Stimulated activated CD4-positive, alpha-beta T cell treated with anti-CD3 and anti-CD28 coated beads, TNF-alpha, amount 100 ng/mL, for 1 hour (primary cell): ENCODE data around the gene CIROP.
A peak's percentile ranks its signal among the peaks of the same experiment; 100 is the strongest.
"Not testable (repeated sequence)": the region's sequence is repeated elsewhere in the genome, so short reads cannot be mapped to it uniquely, and the experiment has no call there.

Experiments
- DNase-seq, 3 donors: peaks; one replicate each; pipeline ENCODE4 v3.0.0-alpha.2; 2020; ENCODE audit warnings: low read depth in 3 of 3, low spot score in 1 of 3

Gene CIROP

GRCh38 chr14:23114120-23114458, 9.3 kb upstream of the CIROP start:
- no peak for DNase-seq

GRCh38 chr14:23113431-23114119, 8.8 kb upstream of the CIROP start:
- DNase-seq = no peak

DNA sequence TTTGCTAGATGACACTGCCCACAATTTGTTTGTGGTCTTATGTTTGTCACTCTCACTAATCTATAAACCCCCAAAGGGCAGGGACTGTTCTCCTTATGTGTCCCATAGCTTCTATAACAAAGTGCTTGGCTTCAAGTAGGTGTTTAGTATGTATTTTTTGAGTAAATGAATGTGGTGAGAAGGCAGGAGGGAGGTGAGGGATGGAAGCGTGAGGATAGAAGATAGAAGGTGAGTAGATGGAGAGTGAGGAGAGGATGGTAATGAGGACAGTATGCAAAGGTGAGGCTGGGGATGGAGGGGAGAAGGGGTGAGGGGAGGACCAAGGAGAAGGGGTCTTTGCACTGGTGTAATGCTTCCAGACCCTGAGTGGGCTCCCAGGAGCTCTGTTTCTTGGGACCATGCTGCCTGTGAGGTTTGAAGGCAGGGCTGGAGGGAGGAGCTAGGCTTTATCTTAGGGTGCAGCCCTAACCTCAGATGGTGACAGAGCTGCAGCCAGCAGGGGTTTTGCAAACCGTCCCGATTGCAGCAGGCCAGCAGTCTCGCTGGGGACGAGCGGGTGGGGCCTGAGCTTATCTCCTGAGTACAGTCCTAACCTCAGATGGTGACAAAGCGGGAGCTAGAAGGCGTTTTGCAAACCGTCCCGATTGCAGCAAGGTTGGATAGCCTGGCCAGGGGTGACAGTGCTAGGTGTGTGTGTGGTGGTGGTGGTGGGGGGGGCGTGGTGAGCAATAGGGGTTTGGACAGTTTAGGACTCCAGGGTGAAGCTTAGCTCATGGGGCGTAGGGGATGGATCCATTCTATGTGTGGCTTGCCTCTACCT, 7.8 kb upstream of the CIROP start:
- DNase-seq = no peak

- DNase-seq = no peak
Observed at GRCh38 chr14:23110579-23111365, 6.0 kb upstream of the CIROP start.

- DNase-seq = no peak
Observed at GRCh38 chr14:23109769-23110168, 5.0 kb upstream of the CIROP start.

GRCh38 chr14:23108169-23108568, 3.4 kb upstream of the CIROP start:
- DNase-seq = not testable (repeated sequence)

GRCh38 chr14:23107620-23108019, 2.8 kb upstream of the CIROP start:
- not testable (repeated sequence) for DNase-seq

DNA sequence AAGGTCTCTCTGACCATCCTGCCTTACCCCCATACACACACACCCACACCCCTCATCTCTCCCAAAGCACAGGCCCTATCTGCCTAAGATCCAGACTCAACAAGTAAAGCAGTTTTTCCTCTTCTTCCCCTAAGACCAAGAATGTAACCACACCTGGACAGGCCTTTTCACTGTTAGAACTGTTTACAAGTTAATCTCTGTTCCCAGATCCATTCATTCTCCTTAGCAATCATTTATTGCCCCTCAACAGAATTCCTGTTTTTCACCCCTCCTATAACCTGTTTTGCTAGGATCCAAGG, 1.9 kb upstream of the CIROP start:
- DNase-seq = no peak

DNA sequence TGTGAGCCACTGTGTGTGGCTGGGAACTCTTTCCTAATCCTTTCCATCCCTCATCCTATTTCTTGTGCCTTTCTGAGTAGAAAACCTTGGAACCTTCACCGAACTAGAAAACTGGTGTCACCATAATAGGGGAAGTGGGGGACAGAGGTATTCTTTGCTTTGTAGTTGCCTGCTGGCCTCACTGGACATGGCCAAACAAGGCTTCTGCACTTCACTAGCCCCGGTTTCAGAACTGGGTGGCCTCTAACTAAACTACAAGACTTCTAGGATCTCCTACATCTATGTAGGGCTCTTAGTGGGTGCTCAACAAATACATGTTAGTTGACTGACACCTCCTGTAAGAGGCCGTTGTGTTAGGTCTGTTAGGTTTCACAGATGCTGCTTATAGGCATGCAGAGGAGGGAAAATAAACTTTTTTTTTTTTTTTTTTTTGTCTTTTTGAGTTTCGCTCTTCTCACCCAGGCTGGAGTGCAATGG, 597 bp upstream of the CIROP start:
- DNase-seq = no peak

DNA sequence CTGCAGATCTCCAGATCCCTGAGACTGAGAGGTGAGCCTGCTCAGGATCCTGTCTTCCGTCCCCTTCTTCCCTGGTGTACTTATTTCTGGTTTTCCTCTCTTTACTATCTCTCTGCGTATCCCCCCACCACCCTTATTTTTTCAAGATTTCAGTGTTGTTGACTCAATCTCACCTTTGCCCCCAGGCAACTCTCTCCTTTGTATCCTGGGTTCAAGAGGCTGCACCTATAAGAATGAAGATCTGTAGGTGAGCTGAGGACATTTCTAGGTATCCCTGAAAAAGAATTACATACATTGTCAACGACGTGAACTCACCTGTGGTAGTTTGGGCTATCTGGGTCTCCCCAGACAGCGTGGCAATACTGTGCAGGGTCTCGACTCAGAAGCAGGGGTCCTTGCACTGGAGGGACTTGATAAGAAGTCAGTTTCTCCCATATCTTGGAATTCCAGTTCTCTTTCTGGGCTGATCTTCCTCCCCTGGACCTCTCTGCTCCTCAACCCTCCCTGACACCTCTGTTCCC, 659 bp downstream of the CIROP start:
- no peak for DNase-seq

- no peak for DNase-seq
Observed at GRCh38 chr14:23103581-23103980, 1.2 kb downstream of the CIROP start.

DNA sequence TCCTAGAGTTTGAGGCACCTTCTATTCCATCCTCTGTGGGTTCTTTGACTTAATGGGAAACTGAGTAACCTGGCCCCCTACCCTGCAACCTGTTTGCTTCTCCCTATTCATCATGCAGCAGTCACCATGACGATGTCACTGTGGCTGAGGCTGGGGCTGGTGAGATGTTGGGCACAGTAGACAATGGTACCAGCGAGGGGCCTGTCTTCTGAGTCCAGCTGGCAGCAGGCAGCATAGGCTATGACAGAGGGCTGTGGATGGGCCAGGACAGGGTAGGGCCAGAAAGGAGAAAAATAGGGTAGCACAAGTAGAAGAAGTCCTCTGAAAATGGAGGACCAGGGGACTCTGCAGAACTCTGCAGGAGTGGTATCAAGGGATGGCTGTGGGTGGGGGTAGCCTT, 2.0 kb downstream of the CIROP start:
- no peak for DNase-seq

GRCh38 chr14:23101986-23102625, 2.7 kb downstream of the CIROP start:
- no peak for DNase-seq

GRCh38 chr14:23101213-23101970, 3.4 kb downstream of the CIROP start:
- no peak for DNase-seq

- DNase-seq = no peak
Observed at GRCh38 chr14:23099212-23099861, 5.5 kb downstream of the CIROP start.

- no peak for DNase-seq
Observed at GRCh38 chr14:23097786-23098185, 7.0 kb downstream of the CIROP start.

DNA sequence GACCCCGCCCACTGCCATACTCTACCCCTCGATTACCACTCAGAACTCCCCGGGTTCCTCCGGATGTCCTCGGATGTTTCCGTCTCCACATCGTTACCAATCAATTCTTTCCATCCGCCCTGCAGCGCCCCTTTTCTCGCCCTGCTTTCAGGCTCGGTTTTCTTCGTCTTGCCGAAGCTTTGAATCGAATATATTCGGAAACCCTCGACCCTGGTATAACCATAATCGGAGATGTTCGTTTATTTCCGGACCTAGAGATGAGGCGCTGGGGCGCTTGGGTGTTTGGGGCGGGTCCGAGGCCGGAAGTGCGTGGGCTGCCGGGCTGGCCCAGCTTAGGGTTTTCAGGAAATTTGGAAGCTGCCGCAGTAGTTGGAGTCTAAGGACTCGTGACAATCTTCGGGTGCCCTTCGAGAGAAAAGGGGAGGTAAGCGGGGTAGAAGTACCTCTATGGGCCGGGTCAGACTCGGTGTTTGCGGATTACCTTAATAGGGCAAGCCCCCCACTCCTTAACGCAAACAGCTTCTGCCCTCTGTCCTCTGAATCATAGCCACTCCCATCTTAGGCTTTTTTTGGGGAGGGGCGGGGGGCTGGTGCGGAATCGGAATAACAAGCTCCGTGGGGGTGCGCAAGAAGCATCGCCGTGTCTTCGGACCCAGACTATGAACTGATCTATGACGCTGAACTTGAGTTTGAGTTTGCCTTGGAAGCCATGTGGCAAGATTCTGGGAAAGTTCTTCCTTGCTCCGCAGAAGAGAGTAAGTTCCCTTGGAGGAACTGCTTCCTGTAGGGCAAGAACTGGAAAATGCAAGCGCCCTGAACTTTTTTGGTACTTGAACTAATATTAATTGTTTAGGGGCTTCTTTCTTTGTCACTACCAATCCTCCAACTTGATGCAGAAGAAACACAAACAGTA, 9.3 kb downstream of the CIROP start, which contains the start of gene C14orf119:
Gene C14orf119 (plus strand): TSS at position 310 of the 913 bp plus-strand sequence. CDS start 2,154 bp downstream, outside the sequence.
- peak; percentile 97 to 99 (median 98) for DNase-seq

DNA sequence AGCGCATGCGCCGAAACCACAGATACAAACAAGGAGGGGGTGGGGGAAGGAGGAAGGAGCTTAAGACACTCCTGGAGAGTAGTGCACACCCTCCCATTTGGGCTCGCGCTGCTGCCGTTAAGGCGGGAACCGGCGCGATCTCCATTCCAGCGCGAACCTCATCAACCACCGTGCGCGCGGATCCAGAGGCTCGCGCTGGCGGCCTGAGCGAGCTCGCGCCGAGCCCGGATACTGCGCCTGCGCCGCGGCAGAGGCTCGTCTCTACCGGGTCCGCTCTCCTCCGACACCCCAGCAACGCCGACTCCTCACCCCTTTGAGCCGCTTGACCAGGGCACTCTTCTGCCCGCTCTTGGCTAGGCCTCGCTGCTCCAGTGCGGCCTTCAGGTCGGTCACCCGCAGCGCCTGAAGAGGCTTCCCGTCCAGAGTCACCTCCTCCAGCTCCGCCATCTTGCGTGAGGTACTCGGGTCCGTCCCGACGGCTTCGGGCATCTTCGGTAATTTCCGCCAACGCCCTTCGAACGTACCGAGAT, 10.1 kb downstream of the CIROP start, which contains the start of gene ACIN1:
Gene ACIN1 (minus strand): TSS at position 471 of the 530 bp plus-strand sequence. CDS start 24 bp downstream, at position 447.
- peak in 2 of 3 donors; percentile 40 to 41 for DNase-seq
